ENCODE results near the gene INS. TPM values are rescaled to one million over a fixed set of nuclear protein-coding genes. Genes with fewer than 3 reads are reported as not detected.

The INS gene
- polyA plus RNA-seq, 6 donors from 2014 or later: not detected

- no peak overlapping the region for H3K4me3 Mint-ChIP-seq
- H3K4me1 Mint-ChIP-seq: no peaks in the 10 kb centered on the region
- DNase-seq: no peak
- H3K9me3 Mint-ChIP-seq: no peaks in the 10 kb centered on the region
- H3K27ac Mint-ChIP-seq: no peak overlapping the region
- ATAC-seq (ENCODE audit: low read depth in 2 of 2): no peak
- H3K36me3 Mint-ChIP-seq: no peaks in the 10 kb centered on the region
- H3K27me3 Mint-ChIP-seq: peaks cover 0 to 36% (median 8%) of the 10 kb centered on the region in 3 donors
These were observed 1.2 kb downstream of the INS start for GRCh38 chr11:2159536-2160413.

- no peak overlapping the region for H3K4me3 Mint-ChIP-seq
- no peaks in the 10 kb centered on the region for H3K4me1 Mint-ChIP-seq
- no peak for ATAC-seq (ENCODE audit: low read depth in 2 of 2)
These were observed 2.0 kb downstream of the INS start for GRCh38 chr11:2158966-2159365.

GRCh38 chr11:2158296-2158737 lies 2.7 kb downstream of the INS start:
- H3K27ac Mint-ChIP-seq: no peak overlapping the region
- H3K36me3 Mint-ChIP-seq: no peaks in the 10 kb centered on the region
- no peak for DNase-seq
- no peak overlapping the region for H3K4me3 Mint-ChIP-seq
- no peaks in the 10 kb centered on the region for H3K9me3 Mint-ChIP-seq
- H3K4me1 Mint-ChIP-seq: no peaks in the 10 kb centered on the region
- no peak for ATAC-seq (ENCODE audit: low read depth in 2 of 2)
- peaks cover 0 to 29% (median 8%) of the 10 kb centered on the region in 3 donors for H3K27me3 Mint-ChIP-seq

More at GRCh38 chr11:2158966-2159365, 2.0 kb downstream of the INS start:
- DNase-seq: no peak
- Mint-ChIP-seq H3K36me3 (no peaks in the 10 kb centered on the region), H3K27me3 (peaks cover 0 to 35% (median 8%) of the 10 kb centered on the region in 3 donors), H3K27ac (no peak overlapping the region), H3K9me3 (no peaks in the 10 kb centered on the region)

GRCh38 chr11:2157294-2158040 lies 3.5 kb downstream of the INS start:
- Mint-ChIP-seq H3K36me3 (no peaks in the 10 kb centered on the region), H3K9me3 (no peaks in the 10 kb centered on the region), H3K27me3 (peaks cover 0 to 24% (median 3%) of the 10 kb centered on the region in 3 donors), H3K27ac (no peak overlapping the region), H3K4me1 (no peaks in the 10 kb centered on the region), H3K4me3 (no peak overlapping the region)
- DNase-seq (no peak), ATAC-seq (ENCODE audit: low read depth in 2 of 2) (no peak)

- Mint-ChIP-seq H3K4me1 (peaks cover 5 to 6% (median 6%) of the 10 kb centered on the region in 3 donors), H3K9me3 (no peaks in the 10 kb centered on the region), H3K4me3 (no peak overlapping the region), H3K27me3 (peaks cover 0 to 23% (median 0%) of the 10 kb centered on the region in 3 donors), H3K36me3 (no peaks in the 10 kb centered on the region), H3K27ac (no peak overlapping the region)
- ATAC-seq (ENCODE audit: low read depth in 2 of 2) (no peak), DNase-seq (peak; percentile 29)
These were observed 4.4 kb downstream of the INS start for GRCh38 chr11:2156416-2157182.

GRCh38 chr11:2155511-2155910 lies 5.5 kb downstream of the INS start:
- Mint-ChIP-seq H3K4me1 (peaks cover 10 to 17% (median 12%) of the 10 kb centered on the region in 3 donors), H3K27me3 (peaks cover 10 to 33% (median 10%) of the 10 kb centered on the region in 3 donors), H3K9me3 (no peaks in the 10 kb centered on the region), H3K36me3 (no peaks in the 10 kb centered on the region), H3K27ac (no peak overlapping the region), H3K4me3 (no peak overlapping the region)
- no peak for DNase-seq
- ATAC-seq (ENCODE audit: low read depth in 2 of 2): no peak

GRCh38 chr11:2154889-2155288 lies 6.1 kb downstream of the INS start:
- H3K36me3 Mint-ChIP-seq: no peaks in the 10 kb centered on the region
- ATAC-seq (ENCODE audit: low read depth in 2 of 2) (no peak), DNase-seq (no peak)
- no peak overlapping the region for H3K4me3 Mint-ChIP-seq
- no peak overlapping the region for H3K27ac Mint-ChIP-seq
- H3K27me3 Mint-ChIP-seq: peaks cover 16 to 33% (median 16%) of the 10 kb centered on the region in 3 donors
- H3K9me3 Mint-ChIP-seq: no peaks in the 10 kb centered on the region
- peaks cover 10 to 19% (median 12%) of the 10 kb centered on the region in 3 donors for H3K4me1 Mint-ChIP-seq

GRCh38 chr11:2154195-2154585 lies 6.8 kb downstream of the INS start:
- H3K36me3 Mint-ChIP-seq: no peaks in the 10 kb centered on the region
- H3K9me3 Mint-ChIP-seq: no peaks in the 10 kb centered on the region

GRCh38 chr11:2153581-2154194 lies 7.3 kb downstream of the INS start:
- no peak for DNase-seq
- no peak for ATAC-seq (ENCODE audit: low read depth in 2 of 2)
- Mint-ChIP-seq H3K9me3 (no peaks in the 10 kb centered on the region), H3K27ac (no peak overlapping the region), H3K27me3 (peaks cover 19 to 34% (median 25%) of the 10 kb centered on the region in 3 donors), H3K4me3 (no peak overlapping the region), H3K36me3 (no peaks in the 10 kb centered on the region), H3K4me1 (peaks cover 10 to 19% (median 12%) of the 10 kb centered on the region in 3 donors)

More at GRCh38 chr11:2154195-2154585, 6.8 kb downstream of the INS start:
- no peak overlapping the region for H3K4me3 Mint-ChIP-seq
- peaks cover 10 to 19% (median 12%) of the 10 kb centered on the region in 3 donors for H3K4me1 Mint-ChIP-seq
- DNase-seq (no peak), ATAC-seq (ENCODE audit: low read depth in 2 of 2) (no peak)
- H3K27ac Mint-ChIP-seq: no peak overlapping the region
- H3K27me3 Mint-ChIP-seq: peaks cover 18 to 32% (median 20%) of the 10 kb centered on the region in 3 donors

- peak; percentile 73 to 82 for ATAC-seq (ENCODE audit: low read depth in 2 of 2)
- H3K27me3 Mint-ChIP-seq: peaks cover 28 to 53% (median 43%) of the 10 kb centered on the region in 3 donors
- peak overlapping the region in 6 of 8 donors; percentile 47 to 77 (median 60) for H3K4me3 Mint-ChIP-seq
- DNase-seq: peak; percentile 71
- H3K36me3 Mint-ChIP-seq: no peaks in the 10 kb centered on the region
- H3K4me1 Mint-ChIP-seq: peaks cover 10 to 19% (median 12%) of the 10 kb centered on the region in 3 donors
- H3K9me3 Mint-ChIP-seq: no peaks in the 10 kb centered on the region
- peak overlapping the region in 4 of 6 donors; percentile 5 to 80 (median 56) for H3K27ac Mint-ChIP-seq
These were observed 9.3 kb downstream of the INS start for GRCh38 chr11:2151500-2152257.

GRCh38 chr11:2149864-2150847 lies 10.9 kb downstream of the INS start:
- Mint-ChIP-seq H3K27ac (no peak overlapping the region), H3K4me3 (peak overlapping the region in 1 of 8 donors; percentile 3), H3K4me1 (peaks cover 12 to 19% (median 15%) of the 10 kb centered on the region in 3 donors), H3K27me3 (peaks cover 32 to 68% (median 58%) of the 10 kb centered on the region in 3 donors), H3K36me3 (no peaks in the 10 kb centered on the region), H3K9me3 (no peaks in the 10 kb centered on the region)
- ATAC-seq (ENCODE audit: low read depth in 2 of 2) (no peak), DNase-seq (no peak)
